Measurements from ENCODE around the gene FBXO30.

The FBXO30 gene

GRCh38 chr6:145818796-145819195 lies 4.2 kb upstream of the FBXO30 start:
- DNase-seq, result no peak

- no peak for DNase-seq
Measured at GRCh38 chr6:145816392-145816791, 1.8 kb upstream of the FBXO30 start.

DNA sequence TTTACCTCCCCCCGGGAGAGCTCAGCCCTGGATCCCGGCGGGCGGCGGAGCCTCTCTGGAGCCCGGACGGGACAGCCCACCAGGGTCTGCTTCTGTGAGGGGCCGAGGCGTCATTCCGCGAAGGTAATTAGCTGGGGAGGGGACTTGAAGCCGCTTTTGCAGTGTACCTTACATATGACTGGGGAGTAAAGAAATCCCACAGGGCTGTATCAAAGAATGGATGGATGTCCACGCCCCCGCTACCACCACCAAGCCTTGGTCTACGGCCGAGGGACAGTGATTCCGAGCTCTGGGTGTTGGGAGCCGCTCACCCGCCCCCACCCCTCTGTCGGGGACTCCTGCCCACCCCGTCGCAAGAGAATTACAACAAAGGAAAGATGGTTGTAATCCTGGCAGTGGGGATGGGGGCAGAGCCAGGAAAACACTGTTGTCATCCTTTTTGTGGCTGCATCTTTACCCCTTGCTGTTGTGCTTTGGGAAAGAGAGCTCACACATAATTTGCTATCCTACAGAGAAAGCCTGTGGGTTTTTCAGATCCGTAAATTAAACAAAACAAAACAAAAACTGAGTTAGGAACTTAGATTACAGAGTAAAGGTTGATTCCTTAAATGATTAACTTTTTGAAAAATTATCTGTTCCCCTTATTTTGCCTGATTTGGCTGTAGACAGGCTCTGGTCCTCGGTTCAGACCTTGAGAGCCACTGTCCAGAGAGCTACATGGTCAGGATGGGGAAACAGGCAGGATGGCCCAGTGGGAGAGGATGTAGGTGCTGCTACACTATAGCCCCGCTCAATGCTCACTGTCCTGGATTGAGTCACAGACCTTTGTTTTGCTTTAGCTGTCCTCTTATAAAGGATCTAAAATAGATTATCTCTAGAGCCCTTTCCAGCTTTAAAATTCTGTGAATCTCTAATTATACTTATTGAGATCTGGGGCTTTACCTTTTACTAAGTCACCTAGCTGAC lies 997 bp upstream of the FBXO30 start:
- peak; percentile 6 for DNase-seq

DNA sequence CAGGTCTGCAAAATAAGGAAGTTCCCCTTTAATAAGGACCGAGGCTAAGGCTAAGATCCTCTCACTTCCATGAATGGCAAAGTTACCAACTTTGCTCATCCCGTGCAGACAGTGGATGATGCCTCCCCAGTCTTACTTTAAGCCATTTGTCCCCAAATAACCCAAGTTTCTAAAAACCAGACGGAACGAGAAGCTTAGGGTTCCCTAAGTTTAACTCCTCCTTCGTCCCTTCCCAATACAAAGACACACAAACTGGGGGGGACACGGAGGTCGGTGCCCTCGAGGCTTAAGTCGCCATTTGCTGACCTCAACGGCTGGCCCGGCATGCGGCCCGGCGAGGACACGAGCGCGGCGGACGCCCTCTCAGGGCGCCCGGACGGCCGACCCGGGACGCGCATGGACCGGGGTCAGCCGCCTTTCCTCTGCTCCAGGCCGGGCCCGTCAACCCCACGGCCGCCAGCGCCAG lies 527 bp downstream of the FBXO30 start:
- DNase-seq, result peak; percentile 41

DNA sequence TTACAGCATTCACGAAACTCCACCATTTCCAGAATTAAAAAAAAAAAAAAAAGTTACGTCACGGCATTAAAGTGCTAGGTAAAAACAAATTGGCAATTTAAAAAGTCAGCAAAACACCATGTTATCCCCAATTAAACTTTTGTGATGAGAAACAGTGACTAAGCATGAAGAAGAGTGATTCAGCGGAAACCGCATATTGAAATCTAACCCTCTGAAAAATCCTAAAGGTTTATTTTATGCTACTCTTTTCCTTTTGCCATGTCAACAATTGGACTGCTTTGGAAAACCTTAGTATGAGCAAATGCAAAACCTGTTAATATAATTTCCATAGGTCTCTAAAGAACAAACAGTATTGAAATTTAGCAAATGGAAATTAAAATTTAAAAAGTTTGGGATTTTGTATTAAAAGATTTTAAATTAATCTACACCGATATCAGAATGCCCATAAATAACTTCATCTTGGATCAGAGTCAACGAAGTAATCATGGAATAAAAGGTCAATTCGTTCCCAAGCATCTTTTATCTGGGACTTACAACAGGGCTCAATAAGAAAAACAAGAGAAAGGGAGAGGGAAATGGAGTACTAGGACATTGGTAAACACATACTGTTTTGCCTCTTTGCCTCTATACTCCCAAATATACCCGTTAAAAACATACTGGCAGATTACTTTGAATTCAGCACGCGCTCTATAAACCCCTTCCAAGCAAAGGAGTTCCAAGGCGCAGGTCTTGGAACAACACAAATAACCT lies 1.1 kb downstream of the FBXO30 start:
- DNase-seq, result peak; percentile 34

- DNase-seq, result no peak
Measured at GRCh38 chr6:145811741-145812140, 2.9 kb downstream of the FBXO30 start.

DNA sequence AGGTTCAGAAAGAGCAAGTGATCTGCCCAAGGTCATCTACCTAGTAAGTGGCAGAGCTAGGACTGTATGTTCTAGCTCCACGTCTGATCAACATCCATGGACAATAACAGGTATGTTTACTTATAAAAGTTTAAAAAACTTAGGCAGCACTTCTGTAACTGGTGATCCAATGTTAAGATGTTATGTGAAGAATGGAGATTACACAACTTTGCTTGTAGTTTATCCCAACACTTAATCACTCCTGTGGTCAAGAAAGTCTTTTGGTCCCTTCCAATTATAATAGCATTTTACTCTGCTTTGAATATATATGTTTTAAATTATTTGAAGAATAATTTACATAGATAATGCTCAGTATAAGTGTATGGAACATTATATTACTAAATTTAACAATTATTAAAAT lies 4.8 kb downstream of the FBXO30 start:
- peak; percentile 21 for DNase-seq

DNA sequence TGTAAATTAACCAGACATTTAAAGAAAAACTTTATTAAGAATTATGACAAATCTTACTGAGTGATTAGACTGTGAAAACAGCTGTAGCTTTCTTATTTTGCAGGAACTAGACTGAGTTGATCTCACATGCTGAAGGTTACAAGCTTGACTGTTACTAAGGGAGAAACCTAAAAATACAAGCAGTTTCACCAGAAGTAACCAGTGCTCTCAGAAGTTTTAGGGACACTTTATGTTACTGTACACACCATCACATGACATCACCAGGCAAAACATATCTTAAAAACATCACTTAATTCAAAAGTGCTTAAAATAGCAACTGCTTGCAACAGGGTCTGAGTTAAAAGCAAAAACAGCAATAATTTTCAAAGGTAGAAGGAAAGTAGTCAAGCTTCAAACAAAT lies 5.4 kb downstream of the FBXO30 start:
- no peak for DNase-seq

DNA sequence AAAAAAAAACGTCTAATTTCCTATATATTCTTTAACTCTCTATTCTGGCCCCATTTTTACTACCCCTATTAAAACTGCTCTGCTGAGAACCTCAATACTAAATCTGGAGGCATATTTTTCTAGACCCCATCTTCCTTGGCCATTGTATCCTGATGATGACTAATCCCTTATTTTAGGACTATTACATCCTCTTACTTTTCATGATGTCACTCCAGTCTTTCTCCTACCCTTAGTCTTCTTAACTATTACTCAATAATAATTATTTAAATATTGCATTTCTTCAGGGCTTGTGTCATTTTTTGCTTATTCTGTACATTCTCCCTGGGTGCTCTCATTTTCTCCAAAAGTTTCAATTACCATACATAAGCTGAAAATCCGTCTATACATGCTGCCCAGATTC lies 6.4 kb downstream of the FBXO30 start:
- no peak for DNase-seq

- DNase-seq, result no peak
Measured at GRCh38 chr6:145802141-145802540, 12.5 kb downstream of the FBXO30 start.

DNA sequence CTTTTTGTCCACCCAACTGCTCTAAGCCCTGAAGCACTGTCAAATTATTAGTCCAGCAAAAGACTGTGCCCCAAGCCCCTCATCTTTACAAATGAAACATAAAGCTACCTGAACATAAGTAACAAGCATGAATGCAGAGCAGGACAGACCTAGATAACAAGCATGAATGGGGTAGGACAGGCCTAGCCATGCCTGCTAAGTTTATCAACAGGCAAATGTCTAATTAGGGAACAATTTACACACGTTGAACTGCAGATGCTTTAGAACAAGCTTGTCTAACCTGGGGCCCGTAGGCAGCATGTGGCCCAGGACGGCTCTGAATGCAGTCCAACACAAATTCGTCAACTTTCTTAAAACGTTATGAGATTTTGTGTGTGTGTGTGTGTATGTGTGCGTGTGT lies 13.6 kb downstream of the FBXO30 start:
- no peak for DNase-seq

DNA sequence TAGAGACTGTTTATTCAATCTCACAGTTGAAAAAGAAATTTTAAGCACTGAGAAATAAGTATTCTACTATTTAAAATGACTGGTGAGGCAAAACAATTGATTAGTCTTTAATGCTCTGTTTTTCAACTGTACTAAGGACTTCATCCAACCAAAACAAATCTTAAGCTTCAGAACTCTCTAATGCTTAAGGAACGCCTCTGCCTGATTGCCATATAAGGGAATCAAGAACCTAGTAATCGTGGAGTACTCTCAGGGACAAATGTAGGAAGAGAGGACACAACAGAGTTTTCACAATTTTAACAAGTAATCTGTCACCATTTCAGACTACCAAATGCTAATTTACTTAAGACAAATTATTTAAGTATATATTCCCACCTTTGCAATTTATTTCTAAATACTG lies 16.1 kb downstream of the FBXO30 start:
- peak; percentile 73 for DNase-seq

DNA sequence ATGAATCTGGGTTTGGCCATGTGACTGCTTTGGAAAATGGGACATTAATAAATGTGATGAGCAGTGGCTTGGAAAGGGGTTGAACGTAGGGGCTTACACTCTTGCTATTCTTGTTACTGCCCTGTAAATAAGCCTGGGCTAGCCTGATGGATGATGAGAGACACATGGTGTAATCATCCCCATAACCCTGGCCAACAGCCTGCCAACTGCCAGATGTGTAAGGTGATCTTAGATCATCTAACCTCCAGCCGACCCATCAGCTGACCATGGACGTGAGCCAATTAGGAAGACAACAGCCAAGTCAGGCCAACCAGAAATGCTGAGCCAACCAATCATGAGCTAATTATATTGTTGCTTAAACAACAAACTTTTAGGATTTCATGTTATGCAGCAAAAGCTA lies 25.2 kb downstream of the FBXO30 start:
- DNase-seq, result no peak

DNA sequence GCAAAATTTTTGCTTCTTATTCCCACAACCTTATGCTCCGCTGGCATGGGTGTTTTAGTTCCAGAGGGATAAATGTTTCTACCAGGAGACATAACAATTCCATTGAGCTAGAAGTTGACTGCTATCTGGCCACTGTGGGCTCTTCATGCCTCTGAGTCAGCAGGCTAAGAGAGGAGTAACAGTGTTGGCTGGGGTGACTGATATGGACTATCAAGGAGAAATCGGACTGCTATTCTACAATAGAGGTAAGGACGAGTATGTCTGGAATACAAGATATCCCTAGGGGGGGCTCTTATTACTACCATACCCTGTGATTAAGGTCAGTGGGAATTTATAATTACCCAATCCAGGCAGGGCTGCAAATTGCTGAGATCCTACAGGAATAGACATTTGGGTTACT lies 26.9 kb downstream of the FBXO30 start:
- DNase-seq, result no peak

DNA sequence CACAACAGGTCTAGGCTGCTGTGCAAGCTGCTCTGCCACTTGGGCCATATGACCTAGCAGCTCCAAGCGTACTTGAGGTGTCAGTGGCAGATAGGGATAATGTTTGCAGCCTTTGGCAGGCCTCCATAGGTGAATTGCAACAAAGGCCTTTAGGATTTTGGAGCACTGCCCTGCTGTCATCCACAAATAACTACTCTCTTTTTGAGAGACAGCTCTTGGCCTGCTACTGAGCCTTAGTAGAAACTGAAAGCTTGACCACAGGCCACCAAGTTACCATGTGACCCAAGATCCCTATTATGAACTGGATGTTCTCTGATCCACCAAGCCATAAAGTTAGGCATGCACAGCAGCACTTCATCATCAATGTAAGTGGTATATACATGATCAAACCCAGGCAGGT lies 29.9 kb downstream of the FBXO30 start:
- no peak for DNase-seq

- no peak for DNase-seq
Measured at GRCh38 chr6:145783796-145784195, 30.8 kb downstream of the FBXO30 start.

GRCh38 chr6:145772846-145773245 lies 41.7 kb downstream of the FBXO30 start:
- no peak for DNase-seq

DNA sequence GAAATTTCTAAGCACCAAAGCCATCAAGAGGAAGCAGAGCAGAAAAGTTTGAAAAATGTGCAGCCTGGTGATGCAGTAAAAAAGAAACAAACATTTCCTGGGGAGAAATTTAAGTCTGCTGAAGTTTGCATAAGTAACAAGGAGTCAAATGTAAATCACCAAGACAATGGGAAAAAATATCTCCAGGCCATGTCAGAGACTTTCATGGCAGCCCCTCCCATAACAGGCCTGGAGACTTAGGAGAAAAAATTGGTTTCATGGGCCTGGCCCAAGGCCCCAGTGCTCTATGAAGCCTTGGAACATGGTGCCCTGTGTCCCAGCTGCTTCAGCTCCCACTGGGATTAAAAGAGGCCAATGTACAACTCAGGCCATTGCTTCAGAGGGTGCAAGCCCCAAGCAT lies 49.1 kb downstream of the FBXO30 start:
- no peak for DNase-seq

- DNase-seq, result peak; percentile 52
Measured at GRCh38 chr6:145763742-145764141, 50.9 kb downstream of the FBXO30 start.

- no peak for DNase-seq
Measured at GRCh38 chr6:145761584-145761983, 53.0 kb downstream of the FBXO30 start.

GRCh38 chr6:145758113-145758512 lies 56.5 kb downstream of the FBXO30 start:
- DNase-seq, result no peak

GRCh38 chr6:145756170-145756662 lies 58.4 kb downstream of the FBXO30 start:
- DNase-seq, result peak; percentile 24

DNA sequence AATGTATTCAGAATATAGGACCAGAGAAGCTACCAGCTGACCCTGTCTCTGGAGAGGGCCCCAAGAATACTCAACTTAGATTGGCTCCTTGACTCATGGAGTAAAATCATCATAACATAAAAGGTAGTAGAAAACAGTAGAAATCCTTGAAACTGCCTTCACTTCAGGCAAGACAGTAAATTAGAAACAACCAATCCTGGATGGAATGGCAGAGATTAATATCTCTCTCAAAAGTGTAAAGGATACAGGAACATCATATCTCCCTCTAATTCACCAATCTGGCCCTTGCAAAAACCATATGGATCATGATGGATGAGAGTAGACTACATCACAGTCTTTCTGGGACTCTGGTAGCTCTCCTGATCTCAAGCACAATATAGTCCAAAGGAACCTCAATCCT lies 58.9 kb downstream of the FBXO30 start:
- no peak for DNase-seq

- no peak for DNase-seq
Measured at GRCh38 chr6:145752638-145753037, 62.0 kb downstream of the FBXO30 start.

All from kidney glomerular epithelial cell (primary cell).